Ishikawa (cell line): ENCODE results near the gene CFAP65.

Source experiments
- CEBPB ChIP-seq: IDR thresholded peaks from 2 replicates; pipeline ENCODE4 v1.6.1; 2012
- CREB1 ChIP-seq: IDR thresholded peaks from 2 replicates; pipeline ENCODE4 v1.6.1; 2012; ENCODE audit warnings: low read depth
- EP300 ChIP-seq: IDR thresholded peaks from 2 replicates; pipeline ENCODE4 v1.6.1; 2012; ENCODE audit warnings: borderline replicate concordance
- FOXM1 ChIP-seq: IDR thresholded peaks from 2 replicates; pipeline ENCODE4 v1.6.1; 2012; ENCODE audit warnings: low read depth, borderline replicate concordance
- NFIC ChIP-seq: IDR thresholded peaks from 2 replicates; pipeline ENCODE4 v1.6.1; 2012
- RAD21 ChIP-seq: IDR thresholded peaks from 2 replicates; pipeline ENCODE4 v1.6.1; 2012; ENCODE audit warnings: low read depth
- TAF1 ChIP-seq: IDR thresholded peaks from 2 replicates; pipeline ENCODE4 v1.6.1; 2012; ENCODE audit warnings: low read depth, mild to moderate bottlenecking
- TCF12 ChIP-seq: IDR thresholded peaks from 2 replicates; pipeline ENCODE4 v1.6.1; 2012; ENCODE audit warnings: low read depth
- TEAD4 ChIP-seq: IDR thresholded peaks from 2 replicates; pipeline ENCODE4 v1.6.1; 2012
- YY1 ChIP-seq: IDR thresholded peaks from 2 replicates; pipeline ENCODE4 v1.6.1; 2012; ENCODE audit warnings: low read depth
- ZBTB7A ChIP-seq: IDR thresholded peaks from 2 replicates; pipeline ENCODE4 v1.6.1; 2012; ENCODE audit warnings: low read depth
- TF ChIP-seq, protein P1 (sequence below): IDR thresholded peaks from 2 replicates; pipeline ENCODE4 v1.6.1; 2012
- TF ChIP-seq, protein P2 (sequence below): IDR thresholded peaks from 2 replicates; pipeline ENCODE4 v1.6.1; 2012
- TF ChIP-seq, protein P3 (sequence below): IDR thresholded peaks from 2 replicates; pipeline ENCODE4 v1.6.1; 2012; ENCODE audit warnings: low read depth, mild to moderate bottlenecking

CFAP65 gene

DNA sequence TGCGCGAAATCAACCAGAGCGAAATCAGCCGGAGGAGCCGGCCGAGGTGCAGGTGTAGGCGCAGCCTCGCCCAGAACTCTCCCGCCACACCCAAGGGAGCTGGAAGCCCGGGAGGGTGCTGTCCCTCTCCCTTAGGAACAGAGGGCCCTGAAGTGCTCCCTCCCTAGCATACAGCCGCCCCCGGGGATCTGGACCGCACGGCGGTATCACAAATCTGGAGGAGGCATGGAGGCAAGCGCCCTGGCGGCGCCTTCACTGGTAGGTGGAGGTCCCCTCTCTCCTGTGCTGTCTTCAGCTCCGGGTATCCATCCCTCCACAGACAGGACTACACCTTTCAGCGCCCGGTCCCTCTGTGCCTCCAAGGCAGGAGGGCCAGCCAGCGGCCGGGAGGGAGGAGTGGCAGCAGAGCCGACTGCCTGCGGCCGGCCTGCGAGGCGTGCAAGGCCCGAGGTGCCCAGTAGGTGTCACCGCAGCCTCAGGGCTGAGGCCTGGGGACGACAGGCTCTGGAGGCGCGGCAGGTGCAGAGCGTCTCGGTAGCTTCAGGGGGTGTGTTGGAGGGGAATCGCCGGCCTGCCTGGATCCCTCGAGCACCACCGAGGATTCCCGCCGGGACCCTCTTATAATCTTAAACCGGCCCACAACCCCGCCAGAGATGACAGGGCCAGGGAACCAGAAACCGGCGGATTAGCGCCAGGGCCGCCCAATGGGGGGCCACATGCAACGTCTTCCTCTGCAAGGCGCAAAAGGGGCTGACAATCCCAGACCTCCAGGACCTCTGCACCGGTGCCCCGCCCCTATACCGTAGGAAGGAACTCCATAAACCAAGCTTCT lies 16.6 kb upstream of the CFAP65 start:
- TF ChIP-seq YY1, result no peak
- TF ChIP-seq, protein P1, sequence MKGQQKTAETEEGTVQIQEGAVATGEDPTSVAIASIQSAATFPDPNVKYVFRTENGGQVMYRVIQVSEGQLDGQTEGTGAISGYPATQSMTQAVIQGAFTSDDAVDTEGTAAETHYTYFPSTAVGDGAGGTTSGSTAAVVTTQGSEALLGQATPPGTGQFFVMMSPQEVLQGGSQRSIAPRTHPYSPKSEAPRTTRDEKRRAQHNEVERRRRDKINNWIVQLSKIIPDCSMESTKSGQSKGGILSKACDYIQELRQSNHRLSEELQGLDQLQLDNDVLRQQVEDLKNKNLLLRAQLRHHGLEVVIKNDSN, result no peak
- no peak for TF ChIP-seq TAF1
- TF ChIP-seq, protein P2, sequence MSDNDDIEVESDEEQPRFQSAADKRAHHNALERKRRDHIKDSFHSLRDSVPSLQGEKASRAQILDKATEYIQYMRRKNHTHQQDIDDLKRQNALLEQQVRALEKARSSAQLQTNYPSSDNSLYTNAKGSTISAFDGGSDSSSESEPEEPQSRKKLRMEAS, result peak; percentile 69; the same call in 1 of the 2 replicates
- no peak for TF ChIP-seq EP300
- peak; percentile 93 for TF ChIP-seq RAD21
- TF ChIP-seq, protein P3, sequence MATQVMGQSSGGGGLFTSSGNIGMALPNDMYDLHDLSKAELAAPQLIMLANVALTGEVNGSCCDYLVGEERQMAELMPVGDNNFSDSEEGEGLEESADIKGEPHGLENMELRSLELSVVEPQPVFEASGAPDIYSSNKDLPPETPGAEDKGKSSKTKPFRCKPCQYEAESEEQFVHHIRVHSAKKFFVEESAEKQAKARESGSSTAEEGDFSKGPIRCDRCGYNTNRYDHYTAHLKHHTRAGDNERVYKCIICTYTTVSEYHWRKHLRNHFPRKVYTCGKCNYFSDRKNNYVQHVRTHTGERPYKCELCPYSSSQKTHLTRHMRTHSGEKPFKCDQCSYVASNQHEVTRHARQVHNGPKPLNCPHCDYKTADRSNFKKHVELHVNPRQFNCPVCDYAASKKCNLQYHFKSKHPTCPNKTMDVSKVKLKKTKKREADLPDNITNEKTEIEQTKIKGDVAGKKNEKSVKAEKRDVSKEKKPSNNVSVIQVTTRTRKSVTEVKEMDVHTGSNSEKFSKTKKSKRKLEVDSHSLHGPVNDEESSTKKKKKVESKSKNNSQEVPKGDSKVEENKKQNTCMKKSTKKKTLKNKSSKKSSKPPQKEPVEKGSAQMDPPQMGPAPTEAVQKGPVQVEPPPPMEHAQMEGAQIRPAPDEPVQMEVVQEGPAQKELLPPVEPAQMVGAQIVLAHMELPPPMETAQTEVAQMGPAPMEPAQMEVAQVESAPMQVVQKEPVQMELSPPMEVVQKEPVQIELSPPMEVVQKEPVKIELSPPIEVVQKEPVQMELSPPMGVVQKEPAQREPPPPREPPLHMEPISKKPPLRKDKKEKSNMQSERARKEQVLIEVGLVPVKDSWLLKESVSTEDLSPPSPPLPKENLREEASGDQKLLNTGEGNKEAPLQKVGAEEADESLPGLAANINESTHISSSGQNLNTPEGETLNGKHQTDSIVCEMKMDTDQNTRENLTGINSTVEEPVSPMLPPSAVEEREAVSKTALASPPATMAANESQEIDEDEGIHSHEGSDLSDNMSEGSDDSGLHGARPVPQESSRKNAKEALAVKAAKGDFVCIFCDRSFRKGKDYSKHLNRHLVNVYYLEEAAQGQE, result no peak

DNA sequence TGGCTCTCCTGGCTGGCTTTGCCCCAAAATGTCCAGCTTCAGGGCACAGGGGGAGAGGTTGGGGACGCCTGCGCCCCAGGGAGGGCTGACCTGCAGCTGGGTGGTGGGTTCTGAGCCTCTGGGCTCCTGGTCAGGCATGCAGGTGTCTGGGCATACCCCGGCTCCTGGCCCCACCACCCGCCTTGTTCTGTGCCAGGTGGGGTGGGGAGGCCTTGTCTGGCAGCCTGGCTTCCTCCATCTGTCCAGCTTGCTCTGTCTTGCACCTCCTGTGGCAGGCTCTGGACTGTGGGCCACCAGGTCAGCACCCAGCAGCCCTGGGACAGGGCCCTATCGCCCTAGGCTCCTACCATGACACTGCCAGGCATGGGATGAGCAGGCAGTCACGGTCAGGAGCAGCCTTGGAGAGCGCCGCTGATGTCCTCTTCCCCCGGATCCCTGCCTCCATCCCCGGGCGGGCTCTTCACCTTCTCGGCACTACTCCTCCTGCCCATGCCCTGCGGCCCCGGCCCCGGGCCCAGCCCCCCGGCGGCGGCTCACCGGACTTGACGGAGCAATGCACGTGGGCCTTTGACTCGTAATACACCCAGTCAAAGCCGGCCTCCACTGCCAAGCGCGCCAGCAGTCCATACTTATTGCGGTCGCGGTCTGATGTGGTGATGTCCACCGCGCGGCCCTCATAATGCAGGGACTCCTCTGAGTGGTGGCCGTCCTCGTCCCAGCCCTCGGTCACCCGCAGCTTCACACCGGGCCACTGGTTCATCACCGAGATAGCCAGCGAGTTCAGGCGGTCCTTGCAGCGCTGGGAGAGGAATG lies 15.8 kb upstream of the CFAP65 start:
- no peak for TF ChIP-seq TEAD4
- TF ChIP-seq, protein P3, result peak; percentile 36; the same call in 1 of the 2 replicates

DNA sequence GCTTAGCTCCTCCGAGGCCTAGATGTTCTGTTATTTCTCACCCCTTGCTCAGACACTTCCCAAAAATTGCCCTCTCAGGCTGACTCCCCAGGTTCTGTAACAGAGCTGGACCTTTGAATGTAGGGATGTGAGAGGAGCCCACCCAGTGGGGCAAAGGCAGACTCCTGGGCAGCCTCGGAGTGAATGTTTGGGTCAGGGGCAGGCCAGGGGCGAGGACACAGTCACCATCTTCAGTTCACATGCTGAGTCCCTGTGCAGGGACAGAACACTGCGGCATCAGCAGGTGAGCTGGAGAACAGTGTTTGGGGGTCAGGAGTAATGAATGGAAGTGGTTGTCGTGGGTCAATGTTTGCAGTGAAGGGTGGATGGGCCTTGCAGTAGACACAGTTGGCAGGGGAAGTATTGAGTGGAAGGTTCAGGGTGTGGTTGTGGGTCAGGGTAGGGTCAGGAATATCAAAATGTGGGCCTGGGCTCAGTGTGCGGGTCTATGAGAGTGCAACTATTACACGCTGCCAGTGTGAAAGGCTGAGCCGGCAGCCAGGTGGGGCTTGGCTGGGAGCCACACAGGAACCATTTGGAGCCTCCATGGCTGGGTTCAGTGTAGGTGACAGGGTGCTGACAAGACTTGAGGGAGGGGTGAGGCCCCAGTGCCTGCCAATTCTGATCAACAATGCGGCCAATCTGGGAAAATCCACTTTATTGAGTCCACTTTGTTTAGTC lies 15.0 kb upstream of the CFAP65 start:
- no peak for TF ChIP-seq NFIC
- no peak for TF ChIP-seq EP300
- TF ChIP-seq, protein P3, result no peak
- TF ChIP-seq CREB1, result no peak
- no peak for TF ChIP-seq YY1
- no peak for TF ChIP-seq CEBPB
- no peak for TF ChIP-seq TEAD4
- TF ChIP-seq, protein P2, result no peak
- no peak for TF ChIP-seq ZBTB7A
- TF ChIP-seq FOXM1, result no peak
- no peak for TF ChIP-seq TAF1
- no peak for TF ChIP-seq TCF12
- no peak for TF ChIP-seq RAD21
- TF ChIP-seq, protein P1, result no peak
